EL (cell line): ENCODE measurements around the gene SNX9.
"Not testable (repeated sequence)": the region's sequence is repeated elsewhere in the genome, so short reads cannot be mapped to it uniquely, and the experiment has no call there.

Experiments
- DNase-seq: peaks from one replicate; pipeline ENCODE4 v3.0.0-alpha.2; 2016

SNX9 gene

DNA sequence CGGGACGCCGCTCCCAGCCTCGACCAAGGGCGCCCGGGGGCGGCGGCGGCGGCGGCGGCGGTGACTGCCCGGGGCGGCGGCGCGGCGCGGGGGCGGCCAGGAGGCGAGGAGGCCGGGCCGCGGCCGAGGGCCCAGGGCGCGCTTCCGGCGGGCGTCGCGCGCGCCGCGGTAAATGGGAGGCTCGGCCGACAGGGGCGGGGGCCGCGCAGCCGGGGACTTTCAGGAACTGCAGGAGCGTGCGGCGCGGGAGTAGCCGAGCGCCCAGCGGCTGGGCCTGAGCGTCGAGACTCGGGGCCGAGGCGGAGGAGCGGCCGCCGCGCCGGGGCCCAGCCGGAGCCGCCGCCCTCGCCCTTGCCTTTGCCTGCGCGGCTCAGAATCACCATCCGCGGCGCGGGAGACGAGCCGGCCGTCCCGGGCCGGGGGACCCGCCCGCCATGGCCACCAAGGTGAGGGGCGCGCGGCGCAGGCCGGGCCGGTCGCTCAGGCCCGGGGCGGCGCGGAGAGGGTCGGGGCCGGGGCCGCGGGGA is at the start of gene SNX9:
Gene SNX9, plus strand, starts transcription at position 246 of the 527 bp plus-strand sequence. Its CDS starts 189 bp downstream, at position 435.
- peak; percentile 80 for DNase-seq

DNA sequence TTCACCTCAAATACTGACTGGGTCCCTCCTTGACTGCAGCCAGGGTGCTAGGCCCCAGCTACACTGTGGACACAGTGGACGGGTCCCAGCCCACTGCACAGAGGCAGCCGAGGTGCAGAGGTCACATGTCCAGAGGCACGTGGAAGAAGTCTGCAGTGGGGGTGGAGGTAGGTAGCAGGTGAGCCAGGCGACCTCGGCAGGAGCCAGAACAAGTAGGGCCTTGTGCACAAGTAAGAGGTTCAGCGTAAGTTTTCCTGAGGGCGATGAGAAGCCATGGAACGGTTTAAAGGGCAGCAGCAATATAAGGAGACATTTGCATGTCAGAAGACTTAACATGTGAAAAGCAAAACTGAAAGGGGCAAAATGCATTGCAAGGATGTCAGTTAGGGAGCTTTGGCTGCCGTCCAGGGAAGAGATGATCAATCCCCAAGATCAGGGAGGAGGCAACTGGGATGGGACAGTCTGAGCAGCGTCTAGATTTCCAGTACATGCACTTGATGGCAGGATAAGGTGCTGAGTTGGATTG is 49.7 kb upstream of the SNX9 start:
- peak; percentile 23 for DNase-seq

- DNase-seq, result no peak
Measured at GRCh38 chr6:157774153-157775135, 48.6 kb upstream of the SNX9 start.

DNA sequence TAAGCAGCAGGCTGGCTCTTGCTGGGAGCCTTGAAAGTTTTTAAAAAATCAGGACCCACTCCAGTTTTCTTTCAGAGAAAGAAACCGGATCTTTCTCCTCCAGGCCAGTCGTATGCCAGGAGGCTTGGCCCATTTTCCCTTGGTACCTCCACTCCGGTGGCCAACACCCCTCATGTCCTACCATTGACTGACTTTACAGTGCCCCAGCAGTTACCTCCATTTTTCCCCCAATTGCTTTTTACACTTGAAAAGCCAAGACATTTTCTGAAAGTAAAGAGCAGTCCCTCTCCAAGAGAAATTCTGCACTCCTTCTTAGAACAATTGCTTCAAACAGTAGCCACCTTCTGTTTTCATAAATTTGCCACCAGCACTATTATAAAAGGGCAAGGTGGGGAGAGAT is 47.7 kb upstream of the SNX9 start:
- DNase-seq, result no peak

DNA sequence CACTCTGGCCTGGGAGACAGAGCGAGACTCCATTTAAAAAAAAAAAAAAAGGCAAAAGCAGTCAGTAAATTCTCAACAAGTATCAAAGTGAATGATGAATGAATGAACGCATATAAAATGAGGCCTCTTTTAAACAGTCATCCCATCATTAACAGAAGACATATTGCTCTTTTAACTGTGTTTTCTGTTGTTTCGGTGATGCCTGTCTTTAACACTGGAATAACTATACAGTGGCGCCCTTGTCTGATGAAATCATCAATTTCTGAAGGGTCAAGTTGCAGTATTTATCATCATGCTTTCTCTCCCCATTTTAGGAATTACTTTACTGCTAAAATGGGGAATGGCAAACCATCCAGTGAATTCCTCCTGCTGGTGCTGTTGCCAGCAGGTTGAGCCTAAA is 45.7 kb upstream of the SNX9 start:
- DNase-seq, result no peak

DNA sequence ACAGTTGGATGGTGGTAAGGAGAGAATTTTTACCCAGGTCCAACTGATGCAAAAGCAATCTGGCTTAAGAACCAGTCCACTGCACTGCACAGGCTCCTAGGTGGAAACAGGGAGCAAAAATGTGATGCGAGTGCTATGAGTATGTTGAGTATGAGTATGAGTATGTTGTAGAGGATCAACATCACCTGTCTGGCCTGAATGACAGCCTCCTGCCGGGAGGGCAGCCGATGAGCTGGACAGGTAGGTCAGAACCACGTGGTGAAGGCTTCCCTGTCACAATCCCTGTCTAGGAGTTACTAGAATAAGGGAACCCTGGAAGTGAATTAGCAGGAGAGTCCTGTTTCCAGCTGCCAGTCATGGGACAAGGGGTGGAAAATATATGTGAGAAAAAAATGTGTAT is 44.3 kb upstream of the SNX9 start:
- no peak for DNase-seq

DNA sequence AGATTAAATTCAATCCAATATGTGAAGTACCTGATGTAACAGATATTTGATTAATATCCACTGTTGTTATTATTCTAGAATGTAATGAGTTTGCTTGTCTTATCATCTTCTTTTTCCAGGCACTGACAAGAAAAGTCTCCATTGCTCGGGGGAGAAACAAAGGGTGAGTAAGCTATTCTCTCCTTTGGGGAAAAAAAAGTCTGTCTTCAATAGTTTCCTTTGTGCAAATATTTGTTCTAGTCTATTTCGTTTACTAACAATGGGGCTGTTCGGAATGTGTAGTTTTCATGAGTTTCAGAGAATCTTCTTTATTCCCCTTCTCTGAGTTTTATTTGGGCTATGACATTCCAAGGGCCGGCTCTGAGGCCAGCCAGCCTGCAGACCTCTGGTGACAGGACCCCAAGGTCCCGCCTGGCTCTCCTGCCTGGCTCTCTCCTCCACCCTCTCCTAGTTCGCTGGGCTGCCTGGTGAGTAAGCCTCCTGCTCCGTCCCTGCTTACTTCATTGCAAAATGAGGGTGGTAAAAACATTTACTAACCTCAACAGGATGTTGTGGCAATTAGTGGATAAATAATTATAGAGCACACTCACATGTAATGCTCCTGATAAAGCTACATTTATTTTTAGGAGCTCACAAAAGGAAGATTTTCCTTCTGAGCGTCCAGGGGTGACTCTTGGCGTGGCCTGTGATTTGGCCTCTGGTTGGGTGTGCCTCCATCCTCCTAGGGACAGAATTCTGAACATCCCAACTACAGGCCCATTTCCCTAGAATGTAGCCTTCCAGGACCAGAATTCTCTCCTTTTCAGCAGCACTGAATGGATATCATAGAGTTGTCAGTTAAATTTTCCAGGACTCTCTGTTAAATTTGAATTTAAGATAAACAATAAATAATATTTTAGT is 43.1 kb upstream of the SNX9 start:
- peak; percentile 27 for DNase-seq

DNA sequence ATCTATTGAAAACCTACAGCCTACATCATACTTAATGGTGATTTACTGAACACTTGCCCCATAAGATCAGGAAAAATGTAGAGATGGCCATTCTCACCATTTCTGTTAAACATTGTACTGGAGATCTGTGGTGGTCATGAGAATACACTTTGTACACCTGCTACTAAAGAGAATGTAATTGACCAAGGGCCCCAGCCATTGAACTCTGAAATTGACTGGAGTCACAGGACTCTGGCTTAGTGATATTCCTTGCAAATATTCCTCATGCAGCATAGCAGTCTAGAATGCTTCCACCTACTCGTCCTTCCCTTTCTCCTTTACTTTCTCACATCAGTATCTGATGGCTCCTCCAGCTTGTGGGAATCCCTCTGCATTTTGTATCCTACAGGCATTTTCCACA is 37.4 kb upstream of the SNX9 start:
- DNase-seq, result no peak

GRCh38 chr6:157786221-157786620 is 36.8 kb upstream of the SNX9 start:
- no peak for DNase-seq

DNA sequence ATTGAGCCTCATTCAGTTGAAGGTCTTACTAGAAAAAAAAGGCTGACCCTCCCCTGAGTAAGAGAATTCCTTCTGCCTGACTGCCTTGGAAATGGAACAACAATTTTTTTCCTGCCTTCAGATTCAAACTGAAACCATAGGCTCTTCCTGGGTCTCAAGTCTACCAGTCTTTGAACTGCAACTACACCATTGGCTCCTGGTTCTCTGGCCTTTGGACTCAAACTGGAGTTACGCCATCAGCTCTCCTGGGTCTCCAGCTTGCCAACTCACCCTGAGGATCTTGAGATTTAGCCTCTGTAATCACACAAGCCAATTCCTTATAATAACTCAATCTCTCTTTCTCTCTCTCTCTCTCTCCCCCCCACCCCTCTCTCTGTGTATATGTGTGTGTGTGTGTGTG is 36.0 kb upstream of the SNX9 start:
- no peak for DNase-seq

DNA sequence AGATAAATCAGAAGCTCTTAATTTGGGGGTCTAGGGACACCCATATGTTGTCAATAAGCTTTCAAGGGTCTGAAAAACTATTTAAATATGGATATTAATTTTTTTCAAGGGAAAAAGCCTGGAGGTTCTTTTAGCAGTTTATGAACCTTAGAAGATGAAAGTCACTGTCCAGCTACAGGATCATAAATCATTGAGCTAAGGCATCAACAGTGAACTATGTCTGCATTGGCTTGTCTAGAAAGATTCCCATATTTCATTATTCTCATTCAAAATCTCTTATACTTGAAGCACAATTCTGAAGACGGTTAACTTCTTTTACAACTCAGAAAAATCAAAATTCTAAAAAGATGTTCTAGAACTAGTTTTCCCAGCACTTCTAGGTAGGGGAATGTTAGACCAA is 34.9 kb upstream of the SNX9 start:
- DNase-seq, result no peak

- DNase-seq, result no peak
Measured at GRCh38 chr6:157789297-157789696, 33.7 kb upstream of the SNX9 start.

- no peak for DNase-seq
Measured at GRCh38 chr6:157789861-157790260, 33.2 kb upstream of the SNX9 start.

- DNase-seq, result no peak
Measured at GRCh38 chr6:157790548-157791160, 32.4 kb upstream of the SNX9 start.

DNA sequence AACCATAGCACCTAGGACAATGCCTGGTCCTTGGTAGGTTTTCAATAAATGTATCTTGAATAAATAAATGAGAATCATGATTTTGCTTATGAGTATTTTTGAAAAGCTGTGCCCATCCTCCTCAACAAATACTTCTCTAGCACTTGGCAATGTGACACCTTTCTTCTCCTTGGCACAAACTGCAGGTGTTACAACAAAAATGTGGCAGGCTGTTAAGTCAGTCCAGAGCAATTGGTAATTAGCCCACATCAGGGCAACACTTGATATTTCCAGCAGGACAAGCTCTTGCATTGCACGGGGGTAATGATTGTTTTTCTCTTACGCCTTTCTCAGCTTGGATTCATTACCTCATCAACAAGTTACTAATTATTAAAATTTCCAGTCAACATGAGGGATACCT is 31.6 kb upstream of the SNX9 start:
- DNase-seq, result no peak

GRCh38 chr6:157792671-157793070 is 30.4 kb upstream of the SNX9 start:
- no peak for DNase-seq

GRCh38 chr6:157794012-157794411 is 29.0 kb upstream of the SNX9 start:
- DNase-seq, result not testable (repeated sequence)

DNA sequence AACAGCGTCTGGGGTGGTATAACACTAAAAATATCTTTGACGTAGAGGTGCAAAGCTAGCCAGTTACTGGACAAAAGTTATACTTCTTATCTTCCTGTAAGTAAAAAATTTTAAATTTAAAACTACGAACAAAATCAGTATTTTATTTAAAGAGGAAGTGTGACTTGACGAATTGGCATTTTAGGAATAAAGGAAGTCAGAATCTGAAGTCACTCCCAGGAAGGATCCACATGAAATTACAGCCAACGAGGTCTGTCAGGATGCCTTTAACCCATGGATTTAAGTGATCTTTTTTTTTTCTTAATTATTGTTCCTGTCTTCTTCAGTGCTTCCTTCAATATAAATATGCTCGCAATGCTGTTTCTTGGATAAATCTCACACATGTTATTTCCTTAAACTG is 27.2 kb upstream of the SNX9 start:
- no peak for DNase-seq

- DNase-seq, result no peak
Measured at GRCh38 chr6:157798851-157799250, 24.2 kb upstream of the SNX9 start.

DNA sequence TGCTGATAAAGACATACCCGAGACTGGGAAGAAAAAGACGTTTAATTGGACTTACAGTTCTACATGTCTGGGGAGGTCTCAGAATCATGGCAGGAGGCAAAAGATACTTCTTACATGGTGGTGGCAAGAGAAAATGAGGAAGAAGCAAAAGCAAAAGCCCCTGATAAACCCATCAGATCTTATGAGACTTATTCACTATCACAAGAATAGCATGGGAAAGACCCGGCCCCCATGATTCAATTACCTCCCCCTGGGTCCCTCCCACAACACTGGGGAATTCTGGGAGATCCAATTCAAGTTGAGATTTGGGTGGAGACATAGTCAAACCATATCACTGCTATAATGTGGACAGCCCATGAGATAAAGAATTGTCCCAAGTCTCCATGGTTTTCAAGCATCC is 23.5 kb upstream of the SNX9 start:
- not testable (repeated sequence) for DNase-seq

DNA sequence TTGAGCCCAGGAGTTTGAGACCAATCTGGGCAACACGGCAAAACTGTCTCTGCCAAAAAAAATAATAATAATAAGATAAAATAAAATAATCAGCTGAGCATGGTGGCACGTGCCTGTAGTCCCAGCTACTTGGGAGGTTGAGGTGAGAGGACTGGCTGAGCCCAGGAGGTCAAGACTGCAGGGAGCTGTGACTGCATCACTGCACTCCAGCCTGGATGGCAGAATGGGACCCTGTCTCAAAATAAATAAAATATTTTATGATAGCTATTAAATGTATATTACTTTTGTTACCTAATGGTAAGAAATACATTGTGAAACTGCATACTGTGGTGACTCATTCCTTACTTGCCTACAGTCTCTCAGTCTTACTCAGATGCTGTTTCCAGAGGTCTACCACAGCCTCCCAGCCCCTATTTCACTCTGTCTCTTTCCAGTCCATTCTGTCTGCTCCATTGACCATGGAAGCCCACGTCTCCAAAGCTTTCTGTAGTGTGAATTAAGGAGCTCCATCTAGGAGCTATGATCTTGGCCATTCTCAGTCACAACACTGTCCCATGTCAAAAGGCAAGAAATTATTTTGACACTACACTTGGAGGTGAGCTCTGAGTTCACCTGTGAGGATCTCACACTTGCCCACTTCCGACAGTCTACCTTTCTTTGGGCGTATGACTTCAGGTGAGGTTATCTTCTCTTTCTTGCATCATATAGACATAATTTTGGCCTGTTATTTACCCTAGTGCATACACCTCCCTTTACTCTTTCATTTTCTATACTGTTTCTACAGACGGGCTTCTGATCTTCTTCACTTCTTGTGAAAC is 22.4 kb upstream of the SNX9 start:
- DNase-seq, result peak; percentile 62
